ENCODE measurements around the gene KPTN. TPM values are rescaled to one million over a fixed set of nuclear protein-coding genes. Genes with fewer than 3 reads are reported as not detected.

The KPTN gene
- polyA plus RNA-seq, 3 donors from 2014 or later = 5.0 to 25.7 (median 8.9) TPM

GRCh38 chr19:47481460-47482052 is 2.5 kb downstream of the KPTN start:
- H3K4me3 Mint-ChIP-seq = peak overlapping the region in 1 of 5 donors; percentile 18
- H3K9me3 Mint-ChIP-seq = peaks cover 0 to 2% (median 0%) of the 10 kb centered on the region in 6 donors
- H3K36me3 Mint-ChIP-seq = no peaks in the 10 kb centered on the region
- peaks cover 8 to 14% (median 10%) of the 10 kb centered on the region in 3 donors for H3K27me3 Mint-ChIP-seq (ENCODE audit: low read depth in 3 of 3)
- no peak for DNase-seq
- peaks cover 25 to 27% of the 10 kb centered on the region in 2 donors for H3K4me1 Mint-ChIP-seq
- no peak overlapping the region for H3K27ac Mint-ChIP-seq

- Mint-ChIP-seq H3K36me3 (no peaks in the 10 kb centered on the region), H3K27me3 (ENCODE audit: low read depth in 3 of 3) (peaks cover 5 to 14% (median 10%) of the 10 kb centered on the region in 3 donors), H3K4me3 (no peak overlapping the region), H3K4me1 (peaks cover 23 to 24% of the 10 kb centered on the region in 2 donors), H3K27ac (peak overlapping the region in 1 of 6 donors; percentile 56), H3K9me3 (peaks cover 0 to 2% (median 0%) of the 10 kb centered on the region in 6 donors)
- DNase-seq = no peak
Measured at GRCh38 chr19:47480658-47481057, 3.4 kb downstream of the KPTN start.

GRCh38 chr19:47479701-47480503 is 4.1 kb downstream of the KPTN start:
- Mint-ChIP-seq H3K9me3 (peaks cover 0 to 2% (median 0%) of the 10 kb centered on the region in 6 donors), H3K36me3 (peaks cover 0 to 2% (median 0%) of the 10 kb centered on the region in 3 donors), H3K27me3 (ENCODE audit: low read depth in 3 of 3) (peaks cover 8 to 12% (median 10%) of the 10 kb centered on the region in 3 donors), H3K27ac (no peak overlapping the region), H3K4me1 (peaks cover 15 to 16% of the 10 kb centered on the region in 2 donors), H3K4me3 (no peak overlapping the region)
- DNase-seq = no peak

GRCh38 chr19:47476438-47476972 is 7.5 kb downstream of the KPTN start:
- peaks cover 7 to 10% (median 9%) of the 10 kb centered on the region in 3 donors for H3K27me3 Mint-ChIP-seq (ENCODE audit: low read depth in 3 of 3)
- H3K4me1 Mint-ChIP-seq = peaks cover 3 to 6% of the 10 kb centered on the region in 2 donors
- peaks cover 0 to 3% (median 2%) of the 10 kb centered on the region in 3 donors for H3K36me3 Mint-ChIP-seq
- DNase-seq = no peak
- H3K4me3 Mint-ChIP-seq = no peak overlapping the region
- H3K27ac Mint-ChIP-seq = no peak overlapping the region
- peaks cover 0 to 2% (median 0%) of the 10 kb centered on the region in 6 donors for H3K9me3 Mint-ChIP-seq

GRCh38 chr19:47475465-47475864 is 8.6 kb downstream of the KPTN start:
- peaks cover 0 to 3% (median 2%) of the 10 kb centered on the region in 3 donors for H3K36me3 Mint-ChIP-seq
- H3K4me1 Mint-ChIP-seq = peaks cover 6 to 7% of the 10 kb centered on the region in 2 donors
- H3K27ac Mint-ChIP-seq = no peak overlapping the region
- peaks cover 12 to 14% (median 13%) of the 10 kb centered on the region in 3 donors for H3K27me3 Mint-ChIP-seq (ENCODE audit: low read depth in 3 of 3)
- DNase-seq = no peak
- no peaks in the 10 kb centered on the region for H3K9me3 Mint-ChIP-seq
- H3K4me3 Mint-ChIP-seq = no peak overlapping the region

GRCh38 chr19:47473336-47473735 is 10.7 kb downstream of the KPTN start:
- Mint-ChIP-seq H3K36me3 (peaks cover 0 to 3% (median 2%) of the 10 kb centered on the region in 3 donors), H3K9me3 (no peaks in the 10 kb centered on the region), H3K4me1 (peaks cover 6 to 9% of the 10 kb centered on the region in 2 donors), H3K27me3 (ENCODE audit: low read depth in 3 of 3) (peaks cover 13 to 31% (median 24%) of the 10 kb centered on the region in 3 donors), H3K4me3 (no peak overlapping the region), H3K27ac (no peak overlapping the region)
- DNase-seq = no peak

GRCh38 chr19:47471733-47472457 is 12.1 kb downstream of the KPTN start, which contains the start of gene SLC8A2:
TSS of gene SLC8A2 (minus strand) at chr19:47471893. CDS start at chr19:47466403, 5,490 bp downstream.
- Mint-ChIP-seq H3K9me3 (no peaks in the 10 kb centered on the region), H3K36me3 (peaks cover 0 to 3% (median 2%) of the 10 kb centered on the region in 3 donors), H3K4me3 (peak within 1 kb of the TSS in 2 of 5 donors; percentile 3 to 50), H3K27ac (peak within 1 kb of the TSS in 2 of 6 donors; percentile 46 to 83), H3K4me1 (peaks cover 6 to 9% of the 10 kb centered on the region in 2 donors), H3K27me3 (ENCODE audit: low read depth in 3 of 3) (peaks cover 15 to 38% (median 31%) of the 10 kb centered on the region in 3 donors)
- DNase-seq = peak; percentile 50 to 59 (median 55)

GRCh38 chr19:47471381-47471732 is 12.7 kb downstream of the KPTN start:
- peaks cover 0 to 3% (median 2%) of the 10 kb centered on the region in 3 donors for H3K36me3 Mint-ChIP-seq
- H3K9me3 Mint-ChIP-seq = no peaks in the 10 kb centered on the region
- DNase-seq = no peak
- H3K4me3 Mint-ChIP-seq = peak overlapping the region in 1 of 5 donors; percentile 50
- peaks cover 6 to 9% of the 10 kb centered on the region in 2 donors for H3K4me1 Mint-ChIP-seq
- H3K27me3 Mint-ChIP-seq (ENCODE audit: low read depth in 3 of 3) = peaks cover 15 to 38% (median 31%) of the 10 kb centered on the region in 3 donors
- H3K27ac Mint-ChIP-seq = peak overlapping the region in 1 of 6 donors; percentile 16

- Mint-ChIP-seq H3K27me3 (ENCODE audit: low read depth in 3 of 3) (peaks cover 15 to 38% (median 31%) of the 10 kb centered on the region in 3 donors), H3K27ac (no peak overlapping the region), H3K4me1 (peaks cover 6 to 9% of the 10 kb centered on the region in 2 donors), H3K9me3 (no peaks in the 10 kb centered on the region), H3K4me3 (peak overlapping the region in 2 of 5 donors; percentile 3 to 50), H3K36me3 (peaks cover 0 to 3% (median 2%) of the 10 kb centered on the region in 3 donors)
- no peak for DNase-seq
Measured at GRCh38 chr19:47470447-47471195, 13.4 kb downstream of the KPTN start.

GRCh38 chr19:47469719-47470118 is 14.3 kb downstream of the KPTN start:
- no peak for DNase-seq
- Mint-ChIP-seq H3K4me1 (peaks cover 6 to 9% of the 10 kb centered on the region in 2 donors), H3K27ac (no peak overlapping the region), H3K4me3 (no peak overlapping the region), H3K27me3 (ENCODE audit: low read depth in 3 of 3) (peaks cover 12 to 38% (median 31%) of the 10 kb centered on the region in 3 donors), H3K9me3 (no peaks in the 10 kb centered on the region), H3K36me3 (peaks cover 0 to 3% (median 0%) of the 10 kb centered on the region in 3 donors)

GRCh38 chr19:47469363-47469700 is 14.7 kb downstream of the KPTN start:
- H3K27ac Mint-ChIP-seq = no peak overlapping the region
- H3K9me3 Mint-ChIP-seq = no peaks in the 10 kb centered on the region
- H3K36me3 Mint-ChIP-seq = peaks cover 0 to 3% (median 0%) of the 10 kb centered on the region in 3 donors
- peaks cover 6 to 9% of the 10 kb centered on the region in 2 donors for H3K4me1 Mint-ChIP-seq
- no peak for DNase-seq
- H3K27me3 Mint-ChIP-seq (ENCODE audit: low read depth in 3 of 3) = peaks cover 12 to 38% (median 29%) of the 10 kb centered on the region in 3 donors
- no peak overlapping the region for H3K4me3 Mint-ChIP-seq

GRCh38 chr19:47467914-47468313 is 16.1 kb downstream of the KPTN start:
- Mint-ChIP-seq H3K27me3 (ENCODE audit: low read depth in 3 of 3) (peaks cover 12 to 38% (median 29%) of the 10 kb centered on the region in 3 donors), H3K4me3 (no peak overlapping the region), H3K9me3 (no peaks in the 10 kb centered on the region), H3K27ac (no peak overlapping the region), H3K36me3 (peaks cover 0 to 3% (median 0%) of the 10 kb centered on the region in 3 donors), H3K4me1 (peaks cover 6 to 9% of the 10 kb centered on the region in 2 donors)
- no peak for DNase-seq

GRCh38 chr19:47465957-47466356 is 18.1 kb downstream of the KPTN start:
- H3K9me3 Mint-ChIP-seq = no peaks in the 10 kb centered on the region
- DNase-seq = no peak
- peaks cover 3 to 40% (median 19%) of the 10 kb centered on the region in 3 donors for H3K27me3 Mint-ChIP-seq (ENCODE audit: low read depth in 3 of 3)
- H3K27ac Mint-ChIP-seq = no peak overlapping the region
- H3K4me1 Mint-ChIP-seq = peaks cover 0 to 3% of the 10 kb centered on the region in 2 donors
- no peak overlapping the region for H3K4me3 Mint-ChIP-seq
- H3K36me3 Mint-ChIP-seq = no peaks in the 10 kb centered on the region
